ENCODE results near the gene SLC2A1.

SLC2A1 gene

DNA sequence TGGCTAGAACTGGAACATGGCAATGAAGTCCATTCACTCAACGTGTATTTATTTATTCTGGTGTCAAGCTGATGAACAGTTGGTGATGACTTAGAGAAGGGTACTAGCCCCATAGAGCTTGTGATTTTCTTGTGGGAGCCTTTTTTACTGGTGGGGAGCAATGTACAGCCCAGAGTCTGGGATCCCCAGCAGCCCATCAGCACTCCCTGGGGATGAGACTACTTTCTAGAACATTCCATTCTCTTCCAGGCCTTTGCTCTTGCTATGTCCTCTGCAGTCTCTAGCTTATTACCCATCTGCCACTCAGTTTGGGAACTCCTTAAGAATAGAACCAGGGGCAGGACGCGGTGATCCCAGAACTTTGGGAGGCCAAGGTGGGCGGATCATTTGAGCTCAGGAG is 11.6 kb downstream of the SLC2A1 start:
- TF ChIP-seq GABPA (IDR thresholded peaks at IDR 0.05; ENCODE audit: low read depth), result no peak
- no peak for TF ChIP-seq SPI1 (IDR thresholded peaks at IDR 0.05; ENCODE audit: borderline replicate concordance, low read depth)
- no peak overlapping the region for H3K27ac ChIP-seq (replicated peaks)
- H3K4me3 ChIP-seq (replicated peaks; ENCODE audit: insufficient read depth, low read length), result no peak overlapping the region
- DNase-seq (ENCODE audit: low read depth in 1 of 2, low spot score in 1 of 2), result no peak
- no peaks in the 10 kb centered on the region for H3K27me3 ChIP-seq (ENCODE audit: insufficient read depth, poor library complexity, severe bottlenecking)

DNA sequence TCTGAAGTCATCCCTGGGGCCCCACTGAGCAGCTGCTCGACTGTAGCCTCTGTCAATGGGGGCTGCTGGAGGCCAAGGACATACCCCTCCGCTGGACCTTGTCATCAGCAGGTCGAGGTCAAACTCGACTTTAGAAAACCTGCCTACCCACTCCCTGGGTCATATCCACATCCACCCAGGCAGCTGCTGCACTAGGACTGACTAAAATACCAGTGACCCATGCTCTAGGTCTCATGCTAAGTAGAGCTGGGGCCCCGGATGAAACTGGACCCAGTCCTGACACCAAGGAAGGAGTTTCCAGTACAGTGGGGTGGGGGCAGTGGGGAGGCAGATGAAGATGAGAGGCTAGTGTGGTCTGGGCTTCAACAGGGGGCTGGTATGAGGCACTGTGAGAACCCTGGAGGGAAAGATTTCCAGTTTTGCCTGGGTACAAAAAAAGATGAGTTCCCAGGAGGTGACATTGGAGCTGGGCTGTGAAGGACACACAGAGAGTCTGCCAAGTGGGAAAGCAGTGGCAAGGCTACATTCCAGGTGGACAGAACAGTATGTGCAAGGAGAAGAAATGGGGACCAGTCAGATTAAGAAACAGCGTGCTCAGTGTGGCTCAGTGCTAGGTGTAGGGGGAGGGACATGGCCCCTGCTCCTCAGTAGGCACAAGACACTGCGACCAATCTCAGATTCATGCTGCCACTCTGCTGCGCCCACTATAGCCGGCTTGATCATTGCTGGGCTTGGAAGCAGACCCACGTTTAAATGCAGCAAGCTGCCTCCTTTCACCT is 12.4 kb downstream of the SLC2A1 start:
- no peak overlapping the region for H3K27ac ChIP-seq (replicated peaks)
- TF ChIP-seq GABPA (IDR thresholded peaks at IDR 0.05; ENCODE audit: low read depth) (no peak), POLR2AphosphoS5 (IDR thresholded peaks at IDR 0.05; ENCODE audit: low read depth) (no peak), SPI1 (IDR thresholded peaks at IDR 0.05; ENCODE audit: borderline replicate concordance, low read depth) (no peak)
- TF ChIP-seq, protein P1, sequence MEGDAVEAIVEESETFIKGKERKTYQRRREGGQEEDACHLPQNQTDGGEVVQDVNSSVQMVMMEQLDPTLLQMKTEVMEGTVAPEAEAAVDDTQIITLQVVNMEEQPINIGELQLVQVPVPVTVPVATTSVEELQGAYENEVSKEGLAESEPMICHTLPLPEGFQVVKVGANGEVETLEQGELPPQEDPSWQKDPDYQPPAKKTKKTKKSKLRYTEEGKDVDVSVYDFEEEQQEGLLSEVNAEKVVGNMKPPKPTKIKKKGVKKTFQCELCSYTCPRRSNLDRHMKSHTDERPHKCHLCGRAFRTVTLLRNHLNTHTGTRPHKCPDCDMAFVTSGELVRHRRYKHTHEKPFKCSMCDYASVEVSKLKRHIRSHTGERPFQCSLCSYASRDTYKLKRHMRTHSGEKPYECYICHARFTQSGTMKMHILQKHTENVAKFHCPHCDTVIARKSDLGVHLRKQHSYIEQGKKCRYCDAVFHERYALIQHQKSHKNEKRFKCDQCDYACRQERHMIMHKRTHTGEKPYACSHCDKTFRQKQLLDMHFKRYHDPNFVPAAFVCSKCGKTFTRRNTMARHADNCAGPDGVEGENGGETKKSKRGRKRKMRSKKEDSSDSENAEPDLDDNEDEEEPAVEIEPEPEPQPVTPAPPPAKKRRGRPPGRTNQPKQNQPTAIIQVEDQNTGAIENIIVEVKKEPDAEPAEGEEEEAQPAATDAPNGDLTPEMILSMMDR (IDR thresholded peaks at IDR 0.05; ENCODE audit: insufficient read depth, low read length), result no peak
- TF ChIP-seq, protein P2, sequence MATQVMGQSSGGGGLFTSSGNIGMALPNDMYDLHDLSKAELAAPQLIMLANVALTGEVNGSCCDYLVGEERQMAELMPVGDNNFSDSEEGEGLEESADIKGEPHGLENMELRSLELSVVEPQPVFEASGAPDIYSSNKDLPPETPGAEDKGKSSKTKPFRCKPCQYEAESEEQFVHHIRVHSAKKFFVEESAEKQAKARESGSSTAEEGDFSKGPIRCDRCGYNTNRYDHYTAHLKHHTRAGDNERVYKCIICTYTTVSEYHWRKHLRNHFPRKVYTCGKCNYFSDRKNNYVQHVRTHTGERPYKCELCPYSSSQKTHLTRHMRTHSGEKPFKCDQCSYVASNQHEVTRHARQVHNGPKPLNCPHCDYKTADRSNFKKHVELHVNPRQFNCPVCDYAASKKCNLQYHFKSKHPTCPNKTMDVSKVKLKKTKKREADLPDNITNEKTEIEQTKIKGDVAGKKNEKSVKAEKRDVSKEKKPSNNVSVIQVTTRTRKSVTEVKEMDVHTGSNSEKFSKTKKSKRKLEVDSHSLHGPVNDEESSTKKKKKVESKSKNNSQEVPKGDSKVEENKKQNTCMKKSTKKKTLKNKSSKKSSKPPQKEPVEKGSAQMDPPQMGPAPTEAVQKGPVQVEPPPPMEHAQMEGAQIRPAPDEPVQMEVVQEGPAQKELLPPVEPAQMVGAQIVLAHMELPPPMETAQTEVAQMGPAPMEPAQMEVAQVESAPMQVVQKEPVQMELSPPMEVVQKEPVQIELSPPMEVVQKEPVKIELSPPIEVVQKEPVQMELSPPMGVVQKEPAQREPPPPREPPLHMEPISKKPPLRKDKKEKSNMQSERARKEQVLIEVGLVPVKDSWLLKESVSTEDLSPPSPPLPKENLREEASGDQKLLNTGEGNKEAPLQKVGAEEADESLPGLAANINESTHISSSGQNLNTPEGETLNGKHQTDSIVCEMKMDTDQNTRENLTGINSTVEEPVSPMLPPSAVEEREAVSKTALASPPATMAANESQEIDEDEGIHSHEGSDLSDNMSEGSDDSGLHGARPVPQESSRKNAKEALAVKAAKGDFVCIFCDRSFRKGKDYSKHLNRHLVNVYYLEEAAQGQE (IDR thresholded peaks at IDR 0.05; ENCODE audit: insufficient replicate concordance, low read depth), result no peak
- no peak overlapping the region for H3K4me3 ChIP-seq (replicated peaks; ENCODE audit: insufficient read depth, low read length)
- no peak for DNase-seq (ENCODE audit: low read depth in 1 of 2, low spot score in 1 of 2)
- no peaks in the 10 kb centered on the region for H3K27me3 ChIP-seq (ENCODE audit: insufficient read depth, poor library complexity, severe bottlenecking)

DNA sequence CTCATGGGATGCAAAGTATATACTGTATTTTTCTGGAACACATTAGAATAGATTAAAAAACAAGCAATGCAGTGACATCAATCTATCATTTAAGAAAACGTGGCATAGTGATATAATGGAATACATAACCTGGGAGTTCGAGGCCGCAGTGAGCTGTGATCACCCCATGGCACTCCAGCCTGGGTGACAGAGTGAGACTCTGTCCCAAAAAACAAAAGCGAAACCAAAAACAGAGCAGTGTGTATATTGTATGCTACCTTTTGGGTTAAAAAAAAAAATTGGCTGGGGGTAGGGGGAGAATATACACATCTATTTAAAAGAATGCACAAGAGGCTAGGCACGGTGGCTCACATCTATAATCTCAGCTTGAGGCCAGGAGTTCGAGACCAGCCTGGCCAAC is 13.5 kb downstream of the SLC2A1 start:
- DNase-seq (ENCODE audit: low read depth in 1 of 2, low spot score in 1 of 2), result no peak
- H3K4me3 ChIP-seq (replicated peaks; ENCODE audit: insufficient read depth, low read length), result no peak overlapping the region
- peak overlapping the region; percentile 59 for H3K27ac ChIP-seq (replicated peaks)
- TF ChIP-seq GABPA (IDR thresholded peaks at IDR 0.05; ENCODE audit: low read depth) (no peak), POLR2AphosphoS5 (IDR thresholded peaks at IDR 0.05; ENCODE audit: low read depth) (no peak), SPI1 (IDR thresholded peaks at IDR 0.05; ENCODE audit: borderline replicate concordance, low read depth) (no peak)
- TF ChIP-seq, protein P2 (IDR thresholded peaks at IDR 0.05; ENCODE audit: insufficient replicate concordance, low read depth), result no peak
- TF ChIP-seq, protein P1 (IDR thresholded peaks at IDR 0.05; ENCODE audit: insufficient read depth, low read length), result no peak
- no peaks in the 10 kb centered on the region for H3K27me3 ChIP-seq (ENCODE audit: insufficient read depth, poor library complexity, severe bottlenecking)

DNA sequence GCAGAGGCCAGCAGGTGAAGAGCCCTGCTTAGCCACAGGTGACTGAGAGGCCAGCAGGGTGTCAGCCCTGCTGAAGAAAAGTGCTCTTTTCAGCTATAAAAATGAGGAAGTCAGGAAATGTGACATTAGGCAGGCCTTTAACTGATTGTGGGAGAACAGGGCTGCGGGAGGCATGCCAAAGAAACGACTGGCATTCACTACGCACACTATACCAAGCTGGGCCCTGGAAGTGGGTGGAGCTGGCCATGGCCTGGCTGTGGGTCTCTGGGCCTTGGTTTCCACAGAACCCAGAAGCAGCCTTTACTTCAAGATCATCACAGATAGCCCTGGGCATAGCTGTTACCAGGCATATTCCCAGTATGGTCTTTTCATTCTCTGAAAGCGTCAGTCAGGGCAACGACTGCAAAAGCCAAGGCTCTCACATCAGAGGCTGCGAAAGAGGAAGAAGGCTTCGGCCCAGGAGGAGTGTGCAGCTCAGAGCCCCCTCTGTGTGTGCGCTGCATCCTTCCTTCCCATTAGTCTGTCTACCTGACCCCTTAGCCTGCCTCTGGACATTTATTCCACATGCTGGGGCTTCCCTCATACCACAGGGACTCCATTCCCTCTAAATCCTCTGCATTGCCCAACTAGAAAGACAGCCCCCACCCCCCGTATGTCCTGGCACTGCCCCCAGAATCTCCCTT is 14.3 kb downstream of the SLC2A1 start:
- H3K27me3 ChIP-seq (ENCODE audit: insufficient read depth, poor library complexity, severe bottlenecking), result no peaks in the 10 kb centered on the region
- H3K27ac ChIP-seq (replicated peaks), result peak overlapping the region; percentile 59
- no peak overlapping the region for H3K4me3 ChIP-seq (replicated peaks; ENCODE audit: insufficient read depth, low read length)
- TF ChIP-seq, protein P2 (IDR thresholded peaks at IDR 0.05; ENCODE audit: insufficient replicate concordance, low read depth), result no peak
- TF ChIP-seq POLR2AphosphoS5 (IDR thresholded peaks at IDR 0.05; ENCODE audit: low read depth) (no peak; the same call in 1 of the 2 replicates), GABPA (IDR thresholded peaks at IDR 0.05; ENCODE audit: low read depth) (no peak), SPI1 (IDR thresholded peaks at IDR 0.05; ENCODE audit: borderline replicate concordance, low read depth) (peak; percentile 99)
- DNase-seq (ENCODE audit: low read depth in 1 of 2, low spot score in 1 of 2), result peak in 1 of 2 experiments; percentile 78

All from HL-60 (cell line).